Natural killer cell (primary cell): ENCODE measurements around the gene LMO4. TPM values are rescaled to one million over a fixed set of nuclear protein-coding genes. Genes with fewer than 3 reads are reported as not detected.

Experiments used
- ATAC-seq, 3 donors: fragments of 150-1000 bp in 2 of 3; fragments of 200-7000 bp in 1 of 3; cut with Tn5 transposase; 1 replicate in 1 of 3; 2 replicates in 2 of 3; pipeline ENCODE4 v1.10.0; 2021; ENCODE audit warnings: mild to moderate bottlenecking in 2 of 3, moderate library complexity in 2 of 3
- DNase-seq, 2 donors: peaks; one replicate each; pipeline versions ENCODE4 v3.0.0 to v3.0.0-alpha.2; 2013 to 2021; ENCODE audit warnings: mixed read lengths in 1 of 2
- H3K27ac ChIP-seq: one replicate; pipeline ENCODE4 v1.5.1; 2013; ENCODE audit warnings: mild to moderate bottlenecking, low read length
- H3K27me3 ChIP-seq: one replicate; pipeline ENCODE4 v1.6.1; 2013; ENCODE audit warnings: low read length; ENCODE audit not compliant: control insufficient read depth, insufficient read depth
- H3K36me3 ChIP-seq: one replicate; pipeline ENCODE4 v1.6.1; 2013; ENCODE audit warnings: low read length; ENCODE audit not compliant: control insufficient read depth, insufficient read depth
- H3K4me1 ChIP-seq: one replicate; pipeline ENCODE4 v1.6.1; 2013; ENCODE audit warnings: low read length; ENCODE audit not compliant: control insufficient read depth, insufficient read depth
- H3K4me3 ChIP-seq: one replicate; pipeline ENCODE4 v1.5.1; 2013; ENCODE audit warnings: low read length
- H3K9me3 ChIP-seq: one replicate; pipeline ENCODE4 v1.6.1; 2013; ENCODE audit warnings: low read length; ENCODE audit not compliant: control insufficient read depth, insufficient read depth
- H3K27ac Mint-ChIP-seq, 2 donors: one replicate each; pipeline ENCODE4 v1.8.0; 2022; ENCODE audit warnings: mild to moderate bottlenecking in 2 of 2, mixed read lengths in 2 of 2, moderate library complexity in 1 of 2
- H3K27me3 Mint-ChIP-seq, 2 donors: one replicate each; pipeline ENCODE4 v1.8.0; 2022; ENCODE audit warnings: low read depth in 2 of 2, mixed read lengths in 2 of 2
- H3K36me3 Mint-ChIP-seq: one replicate; pipeline ENCODE4 v1.8.0; 2022; ENCODE audit warnings: mixed read lengths
- H3K4me1 Mint-ChIP-seq, 2 donors: one replicate each; pipeline ENCODE4 v1.8.0; 2022; ENCODE audit warnings: mixed read lengths in 2 of 2
- H3K4me3 Mint-ChIP-seq: one replicate; pipeline ENCODE4 v1.8.0; 2022; ENCODE audit warnings: mild to moderate bottlenecking, moderate library complexity, mixed read lengths
- H3K9me3 Mint-ChIP-seq, 2 donors: one replicate each; pipeline ENCODE4 v1.8.0; 2022; ENCODE audit warnings: mixed read lengths in 2 of 2
- CTCF ChIP-seq: fragments of 200-600 bp; IDR thresholded peaks from one replicate; pipeline ENCODE4 v1.8.0; 2022; ENCODE audit warnings: antibody characterized with exemption
- WGBS: methylation state at CpG from one replicate; pipeline ENCODE4 v1.1.7; 2013; ENCODE audit warnings: missing lambda C conversion rate; ENCODE audit not compliant: insufficient coverage; 5-methylcytosine and 5-hydroxymethylcytosine counted together
- intact Hi-C: fragments of 100-400 bp; cut with micrococcal nuclease; formaldehyde crosslinking; loops from one replicate; pipeline ENCODE4 v1.14.2; 2022
- total RNA-seq, 4 donors: library from RNA; stranded (reverse); fragments of 120-200 nt in 1 of 4; gene quantifications; one replicate each; pipeline versions ENCODE4 v1.2.3 to v1.2.4, GENCODE V29; 2013 to 2022

Gene LMO4
- total RNA-seq, 3 donors from 2014 or later (not counting 1 experiment from before 2014, with no cell fraction given): 38.2 to 50.1 (median 50.0) TPM

- no peaks in the 10 kb centered on the region for H3K9me3 Mint-ChIP-seq
- ATAC-seq: no peak
- H3K4me1 ChIP-seq: no peaks in the 10 kb centered on the region
- H3K36me3 Mint-ChIP-seq: no peaks in the 10 kb centered on the region
- H3K27me3 ChIP-seq: no peaks in the 10 kb centered on the region
- H3K9me3 ChIP-seq: no peaks in the 10 kb centered on the region
- no peak for TF ChIP-seq CTCF
- intact Hi-C loops: no loop called here
- no peak overlapping the region for H3K4me3 Mint-ChIP-seq
- no peak overlapping the region for H3K4me3 ChIP-seq
- DNase-seq: no peak
- peaks cover 4 to 24% of the 10 kb centered on the region in 2 donors for H3K27me3 Mint-ChIP-seq
- WGBS: 88% methylated on average over 4 of the region's 4 CpGs
- H3K27ac Mint-ChIP-seq: no peak overlapping the region
- no peak overlapping the region for H3K27ac ChIP-seq
- H3K4me1 Mint-ChIP-seq: no peaks in the 10 kb centered on the region
- no peaks in the 10 kb centered on the region for H3K36me3 ChIP-seq
Measured at GRCh38 chr1:87307931-87308330, 20.7 kb upstream of the LMO4 start.

GRCh38 chr1:87314091-87314490 lies 14.6 kb upstream of the LMO4 start:
- Mint-ChIP-seq H3K27me3 (peaks cover 0 to 2% of the 10 kb centered on the region in 2 donors), H3K4me1 (peaks cover 14% of the 10 kb centered on the region in 2 donors), H3K36me3 (no peaks in the 10 kb centered on the region), H3K4me3 (no peak overlapping the region), H3K27ac (no peak overlapping the region), H3K9me3 (no peaks in the 10 kb centered on the region)
- Histone ChIP-seq H3K27ac (no peak overlapping the region), H3K27me3 (no peaks in the 10 kb centered on the region), H3K9me3 (no peaks in the 10 kb centered on the region), H3K4me1 (peaks cover 4% of the 10 kb centered on the region), H3K4me3 (no peak overlapping the region), H3K36me3 (no peaks in the 10 kb centered on the region)
- intact Hi-C loops: no loop called here
- no peak for DNase-seq
- no peak for TF ChIP-seq CTCF
- no peak for ATAC-seq
- 90% methylated on average over 5 of the region's 6 CpGs for WGBS

GRCh38 chr1:87318056-87318650 lies 10.5 kb upstream of the LMO4 start:
- H3K9me3 ChIP-seq: no peaks in the 10 kb centered on the region
- H3K4me3 Mint-ChIP-seq: peak overlapping the region; percentile 3
- H3K27me3 Mint-ChIP-seq: no peaks in the 10 kb centered on the region
- no peaks in the 10 kb centered on the region for H3K9me3 Mint-ChIP-seq
- peak overlapping the region; percentile 8 to 88 for H3K27ac Mint-ChIP-seq
- WGBS: 36% methylated on average over 5 of the region's 5 CpGs
- no peak overlapping the region for H3K4me3 ChIP-seq
- DNase-seq (peak in 1 of 2 donors; percentile 27), ATAC-seq (peak; percentile 86 to 97 (median 93))
- no peaks in the 10 kb centered on the region for H3K36me3 ChIP-seq
- TF ChIP-seq CTCF: no peak
- no peaks in the 10 kb centered on the region for H3K27me3 ChIP-seq
- H3K4me1 Mint-ChIP-seq: peaks cover 14% of the 10 kb centered on the region in 2 donors
- no peaks in the 10 kb centered on the region for H3K36me3 Mint-ChIP-seq
- H3K4me1 ChIP-seq: peaks cover 4% of the 10 kb centered on the region
- intact Hi-C loops: no loop called here
- peak overlapping the region; percentile 31 for H3K27ac ChIP-seq

- Mint-ChIP-seq H3K4me1 (peaks cover 14% of the 10 kb centered on the region in 2 donors), H3K9me3 (no peaks in the 10 kb centered on the region), H3K27me3 (no peaks in the 10 kb centered on the region), H3K36me3 (no peaks in the 10 kb centered on the region), H3K27ac (peak overlapping the region; percentile 8 to 88), H3K4me3 (peak overlapping the region; percentile 3)
- H3K27ac ChIP-seq: no peak overlapping the region
- H3K4me3 ChIP-seq: no peak overlapping the region
- ATAC-seq (no peak), DNase-seq (no peak)
- intact Hi-C loops: no loop called here
- TF ChIP-seq CTCF: no peak
- H3K27me3 ChIP-seq: no peaks in the 10 kb centered on the region
- H3K36me3 ChIP-seq: no peaks in the 10 kb centered on the region
- H3K9me3 ChIP-seq: no peaks in the 10 kb centered on the region
- H3K4me1 ChIP-seq: peaks cover 4% of the 10 kb centered on the region
- WGBS: no CpG with 5 or more reads among the region's 1 CpG
Measured at GRCh38 chr1:87318806-87319205, 9.9 kb upstream of the LMO4 start.
